Gastroesophageal sphincter (tissue), 4 donors: ENCODE measurements around the gene SETBP1. TPM values are rescaled to one million over a fixed set of nuclear protein-coding genes. Genes with fewer than 3 reads are reported as not detected.

Source experiments
- ATAC-seq: fragments of 150-250 bp; one replicate; pipeline ENCODE4 v1.9.1; 2016; ENCODE audit warnings: mild to moderate bottlenecking, moderate library complexity
- H3K27ac ChIP-seq, 4 donors: fragments of 200-600 bp; sonication (generic) in 3 of 4; 1 replicate in 3 of 4; 2 replicates in 1 of 4; pipeline ENCODE4 v1.5.1; 2016 to 2019
- H3K27me3 ChIP-seq: fragments of 200-600 bp; sonication (generic); one replicate; pipeline ENCODE4 v1.5.1; 2019
- H3K36me3 ChIP-seq, 2 donors: fragments of 200-600 bp; sonication (generic); one replicate each; pipeline ENCODE4 v1.5.1; 2019; ENCODE audit warnings: control low read depth in 1 of 2
- H3K4me1 ChIP-seq, 3 donors: fragments of 200-600 bp; sonication (generic); 1 replicate in 2 of 3; 2 replicates in 1 of 3; pipeline ENCODE4 v1.5.1; 2016 to 2019; ENCODE audit warnings: control low read depth in 2 of 3
- H3K4me3 ChIP-seq, 2 donors: fragments of 200-600 bp; sonication (generic); one replicate each; pipeline ENCODE4 v1.5.1; 2019; ENCODE audit warnings: mild to moderate bottlenecking in 1 of 2, moderate library complexity in 1 of 2
- H3K9me3 ChIP-seq, 3 donors: fragments of 200-600 bp; sonication (generic); one replicate each; pipeline ENCODE4 v1.5.1; 2017 to 2019; ENCODE audit warnings: control low read depth in 2 of 3
- CTCF ChIP-seq, 4 experiments: fragments of 200-600 bp in 2 of 4; fragments of 450-650 bp in 2 of 4; sonication (generic) in 1 of 4; IDR thresholded peaks; one replicate each; pipeline ENCODE4 v1.5.1; 2017 to 2019; ENCODE audit warnings: antibody characterized with exemption in 4 of 4, mild to moderate bottlenecking in 2 of 4, moderate library complexity in 2 of 4
- EP300 ChIP-seq: sonication (generic); formaldehyde crosslinking; IDR thresholded peaks from one replicate; pipeline ENCODE4 v1.6.1; 2017; ENCODE audit warnings: antibody characterized with exemption, mild to moderate bottlenecking
- POLR2A ChIP-seq, 2 donors: fragments of 450-650 bp; IDR thresholded peaks; one replicate each; pipeline ENCODE4 v1.6.1; 2017; ENCODE audit warnings: antibody characterized with exemption in 2 of 2, mild to moderate bottlenecking in 2 of 2, moderate library complexity in 1 of 2
- POLR2AphosphoS5 ChIP-seq: sonication (generic); formaldehyde crosslinking; IDR thresholded peaks from one replicate; pipeline ENCODE4 v1.6.1; 2017; ENCODE audit warnings: antibody characterized with exemption
- WGBS, 2 donors: methylation state at CpG; one replicate each; pipeline ENCODE4 v1.1.5; 2018; ENCODE audit warnings: low coverage in 1 of 2; 5-methylcytosine and 5-hydroxymethylcytosine counted together
- total RNA-seq, 4 donors: library from RNA; depleted of rRNA; stranded (reverse); fragments of >200 nt; gene quantifications; one replicate each; pipeline ENCODE4 v1.1.0, GENCODE V29; 2016

The SETBP1 gene
- total RNA-seq, 4 donors from 2014 or later = 42.5 to 87.6 (median 67.8) TPM

- Histone ChIP-seq H3K27ac (peak overlapping the region in 2 of 4 donors; percentile 24), H3K4me1 (peaks cover 2 to 79% (median 24%) of the 10 kb centered on the region in 3 donors), H3K4me3 (no peak overlapping the region), H3K27me3 (no peaks in the 10 kb centered on the region), H3K36me3 (no peaks in the 10 kb centered on the region), H3K9me3 (no peaks in the 10 kb centered on the region)
- WGBS, 2 donors = 28 to 38% methylated on average over 3 of the region's 3 CpGs
- ATAC-seq = peak; percentile 38
- TF ChIP-seq POLR2A (IDR thresholded peaks at IDR 0.05) (no peak), CTCF (IDR thresholded peaks at IDR 0.05) (no peak), EP300 (no peak), POLR2AphosphoS5 (no peak)
Observed at GRCh38 chr18:44761812-44762211, 81.1 kb downstream of the SETBP1 start.

DNA sequence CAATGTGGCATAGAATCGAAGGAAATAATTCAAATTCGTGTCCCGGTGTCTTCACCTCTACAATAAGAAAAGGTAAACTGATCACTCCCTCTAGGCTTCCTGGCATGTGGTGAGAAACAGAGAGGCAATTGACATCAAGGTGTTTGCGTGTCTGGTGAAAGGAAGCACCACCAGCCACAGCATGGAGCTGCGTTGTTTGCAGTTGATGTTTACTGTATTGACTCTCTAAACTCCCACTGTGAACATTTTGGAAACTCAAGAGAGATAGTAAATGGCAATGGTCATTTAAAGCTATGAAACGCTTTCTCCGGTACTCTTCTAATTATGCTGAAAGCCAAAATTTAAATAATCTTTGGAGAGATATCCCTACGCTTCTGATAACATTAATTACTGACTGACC is 82.6 kb downstream of the SETBP1 start:
- no peak for ATAC-seq
- Histone ChIP-seq H3K27me3 (no peaks in the 10 kb centered on the region), H3K4me1 (peaks cover 2 to 76% (median 24%) of the 10 kb centered on the region in 3 donors), H3K4me3 (no peak overlapping the region), H3K36me3 (no peaks in the 10 kb centered on the region), H3K9me3 (no peaks in the 10 kb centered on the region), H3K27ac (peak overlapping the region in 1 of 4 donors; percentile 56)
- 93 to 97% methylated on average over 8 of the region's 8 CpGs for WGBS, 2 donors
- TF ChIP-seq EP300 (no peak), POLR2AphosphoS5 (no peak), CTCF (IDR thresholded peaks at IDR 0.05) (no peak), POLR2A (IDR thresholded peaks at IDR 0.05) (no peak)

DNA sequence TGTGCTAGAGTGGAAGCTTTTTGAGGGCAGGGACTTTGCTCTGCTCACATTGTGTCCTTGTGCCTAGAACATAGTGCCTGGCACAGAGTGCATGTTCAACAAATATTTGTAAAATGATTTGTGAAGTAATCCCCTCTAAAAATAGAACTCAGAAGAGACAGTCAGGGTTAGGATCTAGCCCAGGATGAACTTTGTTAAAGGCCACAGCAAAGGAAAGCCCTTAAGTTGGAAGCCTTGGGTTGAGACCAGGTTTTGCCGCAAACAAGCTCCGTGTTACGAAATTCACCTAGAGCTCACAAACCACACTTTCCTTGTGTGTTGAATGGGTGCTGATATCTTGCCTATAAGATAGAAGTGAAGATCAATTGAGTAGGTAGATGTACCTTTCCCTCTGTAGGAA is 84.2 kb downstream of the SETBP1 start:
- Histone ChIP-seq H3K27me3 (no peaks in the 10 kb centered on the region), H3K4me3 (no peak overlapping the region), H3K27ac (peak overlapping the region; percentile 34 to 63 (median 54)), H3K4me1 (peaks cover 2 to 79% (median 21%) of the 10 kb centered on the region in 3 donors), H3K36me3 (no peaks in the 10 kb centered on the region), H3K9me3 (no peaks in the 10 kb centered on the region)
- ATAC-seq = no peak
- no peak for TF ChIP-seq POLR2A (IDR thresholded peaks at IDR 0.05)
- TF ChIP-seq POLR2AphosphoS5 = no peak
- TF ChIP-seq EP300 = no peak
- no peak for TF ChIP-seq CTCF (IDR thresholded peaks at IDR 0.05)
- WGBS, 2 donors = 38 to 94% methylated on average over 3 of the region's 3 CpGs

DNA sequence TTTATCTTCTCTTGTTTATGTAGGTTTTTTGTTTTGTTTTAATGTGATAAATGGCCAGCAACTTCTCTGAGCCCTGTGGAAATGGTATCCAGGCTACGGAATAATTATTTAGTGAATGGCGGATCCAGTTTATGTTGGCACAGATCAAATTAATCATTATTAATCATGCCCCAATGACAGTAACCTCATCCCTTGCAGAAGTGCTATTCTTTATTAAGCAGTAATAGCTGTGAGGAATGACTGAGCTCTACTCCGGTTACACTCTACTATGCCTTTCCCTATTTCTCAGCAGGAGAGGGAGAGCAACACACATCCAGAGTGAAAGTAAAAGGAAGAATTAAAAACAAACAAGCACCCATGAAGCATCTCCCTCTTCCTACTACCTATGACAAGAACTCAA is 84.8 kb downstream of the SETBP1 start:
- H3K4me3 ChIP-seq = no peak overlapping the region
- no peaks in the 10 kb centered on the region for H3K36me3 ChIP-seq
- ATAC-seq = peak; percentile 33
- TF ChIP-seq CTCF (IDR thresholded peaks at IDR 0.05) (no peak), POLR2A (IDR thresholded peaks at IDR 0.05) (no peak), EP300 (no peak)
- WGBS, 2 donors = 34 to 48% methylated on average over 3 of the region's 3 CpGs
- no peaks in the 10 kb centered on the region for H3K9me3 ChIP-seq
- H3K27ac ChIP-seq = peak overlapping the region; percentile 25 to 63 (median 52)
- H3K27me3 ChIP-seq = no peaks in the 10 kb centered on the region
- peaks cover 2 to 79% (median 21%) of the 10 kb centered on the region in 3 donors for H3K4me1 ChIP-seq

GRCh38 chr18:44766450-44766849 is 85.8 kb downstream of the SETBP1 start:
- no peak overlapping the region for H3K4me3 ChIP-seq
- H3K9me3 ChIP-seq = no peaks in the 10 kb centered on the region
- no peak for TF ChIP-seq EP300
- no peak for TF ChIP-seq CTCF (IDR thresholded peaks at IDR 0.05)
- no peak for TF ChIP-seq POLR2AphosphoS5
- TF ChIP-seq POLR2A (IDR thresholded peaks at IDR 0.05) = no peak
- no peak for ATAC-seq
- peak overlapping the region in 3 of 4 donors; percentile 13 to 63 (median 56) for H3K27ac ChIP-seq
- peaks cover 4 to 82% (median 21%) of the 10 kb centered on the region in 3 donors for H3K4me1 ChIP-seq
- WGBS, 2 donors = 80 to 89% methylated on average over 2 of the region's 2 CpGs
- no peaks in the 10 kb centered on the region for H3K27me3 ChIP-seq
- H3K36me3 ChIP-seq = no peaks in the 10 kb centered on the region
